Stimulated activated CD4-positive, alpha-beta T cell treated with anti-CD3 and anti-CD28 coated beads, Interleukin-1b, Interleukin-23, amount 100 ng/mL, for 24 hours (primary cell): ENCODE data around the gene DGKH.

ENCODE experiments used
- DNase-seq, 4 experiments: peaks; one replicate each; pipeline ENCODE4 v3.0.0-alpha.2; 2020; ENCODE audit warnings: low read depth in 4 of 4, low spot score in 1 of 4

The DGKH gene

DNA sequence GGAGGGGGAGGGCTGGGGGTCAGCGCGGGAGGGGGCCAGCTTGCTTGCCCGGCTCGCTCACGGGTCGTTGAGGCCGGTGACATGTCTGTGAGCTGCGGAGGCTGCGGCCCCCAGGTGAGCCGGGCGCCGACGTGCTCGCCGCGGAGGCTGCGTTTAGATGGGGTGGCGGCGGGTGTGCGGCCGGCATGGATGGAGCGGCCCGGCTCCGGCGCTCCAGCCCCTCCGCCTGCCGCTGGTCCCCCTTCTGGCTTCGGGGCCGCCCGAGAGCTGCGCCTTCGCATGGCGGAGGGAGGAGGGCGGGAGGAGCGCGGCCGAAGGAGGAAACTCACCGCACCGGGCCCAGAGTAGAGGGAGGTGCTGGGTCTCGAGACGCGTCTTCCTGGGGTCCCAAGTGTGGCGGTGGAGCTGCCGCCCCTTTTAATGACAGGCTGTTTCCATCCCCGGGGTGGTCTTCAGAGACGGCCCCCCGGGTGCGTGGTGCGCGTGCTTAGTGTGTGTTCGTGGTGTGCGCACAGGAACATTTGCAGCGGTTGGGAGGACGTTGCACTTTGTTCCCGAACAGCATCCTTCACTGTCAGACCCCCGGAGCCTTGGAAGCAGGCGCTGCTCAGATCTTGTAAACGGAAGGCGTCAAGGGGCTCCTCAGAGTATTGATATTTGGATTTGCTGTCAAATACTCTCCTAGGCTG is 223.8 kb downstream of the DGKH start, which contains the start of gene AKAP11:
Gene AKAP11 (plus strand): TSS at position 38 of the 689 bp plus-strand sequence. CDS start 14,197 bp downstream, outside the sequence.
- peak in 3 of 4 experiments; percentile 22 to 41 (median 39) for DNase-seq

DNA sequence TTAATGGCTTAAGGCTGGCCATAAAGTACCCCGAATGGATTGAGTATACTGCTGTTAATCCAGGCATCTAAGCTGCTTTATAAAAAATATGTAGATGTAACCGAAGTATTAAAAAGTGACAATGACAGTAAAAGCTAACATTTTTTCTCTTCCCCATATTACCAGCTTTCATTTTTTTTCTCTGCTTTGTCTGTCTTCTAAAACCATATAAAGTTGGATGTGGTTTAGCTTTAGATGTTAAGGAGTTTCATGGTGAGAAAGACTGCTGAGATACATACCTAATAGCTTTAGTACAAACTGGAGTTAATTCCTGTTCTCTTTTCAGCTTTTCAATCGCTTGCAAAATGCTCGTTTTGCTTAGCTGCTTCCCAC is 224.3 kb downstream of the DGKH start:
- DNase-seq = no peak

DNA sequence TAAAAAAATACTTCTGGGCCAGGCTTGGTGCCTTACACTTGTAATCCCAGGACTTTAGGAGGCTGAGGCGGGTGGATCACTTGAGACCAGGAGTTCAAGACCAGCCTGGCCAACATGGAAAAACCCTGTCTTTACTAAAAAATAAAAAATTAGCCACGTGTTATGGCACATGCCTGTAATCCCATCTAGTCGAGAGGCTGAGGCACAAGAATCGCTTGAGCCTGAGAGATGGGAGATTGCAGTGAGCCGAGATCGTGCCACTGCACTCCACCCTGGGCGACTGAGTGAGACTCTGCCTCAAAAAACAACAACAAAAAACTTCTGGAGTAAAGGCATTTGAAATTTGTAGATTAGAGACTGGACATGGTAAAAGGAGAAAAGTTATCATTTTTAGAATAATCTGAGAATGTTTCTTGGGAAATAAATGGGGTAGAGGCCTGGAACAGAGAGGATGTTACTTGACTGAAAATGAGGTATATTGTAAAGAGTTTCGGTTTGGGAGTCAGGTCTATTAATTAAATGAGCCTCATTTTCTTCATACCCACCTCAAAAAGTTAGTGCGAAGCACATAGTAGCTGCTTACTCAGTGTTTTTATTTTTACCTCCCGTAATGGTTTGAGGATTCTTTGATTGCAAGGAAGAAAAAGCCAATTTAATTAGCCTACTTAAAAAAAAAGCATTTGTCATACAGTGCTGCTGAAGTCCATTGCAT is 226.1 kb downstream of the DGKH start:
- DNase-seq = no peak

DNA sequence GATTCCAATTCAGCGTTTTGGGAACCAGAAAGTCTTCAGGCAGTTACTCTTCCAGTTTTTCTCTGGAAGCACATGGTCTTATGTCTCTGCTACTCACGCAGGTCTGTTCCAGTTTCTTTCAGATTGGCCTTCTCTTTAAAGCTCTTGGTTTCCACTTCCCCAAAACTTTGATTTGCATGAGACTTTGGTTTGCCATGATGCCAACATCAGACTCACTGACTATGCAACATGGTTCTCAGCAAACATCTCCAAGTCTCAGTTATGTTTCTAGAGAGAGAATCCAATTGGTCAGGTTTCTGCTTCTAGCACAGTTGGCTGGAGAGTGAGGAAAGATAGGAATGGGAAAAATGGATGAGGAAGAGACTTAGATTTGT is 226.6 kb downstream of the DGKH start:
- no peak for DNase-seq

DNA sequence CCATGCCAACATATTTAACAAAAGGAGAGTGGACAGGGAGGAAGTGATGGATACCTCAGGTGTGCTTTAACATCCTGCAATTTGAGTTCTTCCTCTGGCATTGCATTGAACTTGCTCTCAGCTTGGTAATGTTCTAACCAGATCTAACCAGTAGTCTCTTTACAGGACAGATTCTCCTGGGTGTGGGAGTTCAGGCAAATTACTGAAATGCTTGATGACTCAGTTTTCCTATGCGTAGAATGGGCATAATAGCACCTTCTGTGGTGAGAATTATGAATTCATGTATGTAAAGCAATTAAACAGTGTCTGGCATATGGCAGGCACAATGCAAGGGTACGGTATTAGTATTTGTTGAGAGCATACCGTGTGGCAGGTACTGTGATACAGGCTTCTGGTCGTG is 227.1 kb downstream of the DGKH start:
- no peak for DNase-seq

DNA sequence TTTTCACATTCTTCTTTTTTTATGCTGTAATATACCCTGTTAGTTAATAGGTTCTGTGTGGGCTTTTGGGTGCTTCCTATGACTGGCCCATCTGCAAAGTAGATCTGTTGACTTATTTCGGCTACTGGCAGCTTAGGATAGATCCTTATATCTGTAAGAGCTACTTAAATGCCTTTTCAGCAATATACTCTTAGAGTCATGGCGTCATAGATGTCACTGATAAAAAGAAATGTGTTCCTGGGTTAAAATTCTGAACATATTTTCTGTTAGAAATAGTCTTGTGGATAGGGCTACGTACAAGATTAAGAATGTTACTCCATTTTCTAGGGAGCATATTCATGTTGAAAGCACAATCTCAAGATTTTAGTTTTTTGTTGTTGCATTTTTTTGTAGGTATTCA is 228.2 kb downstream of the DGKH start:
- no peak for DNase-seq

DNA sequence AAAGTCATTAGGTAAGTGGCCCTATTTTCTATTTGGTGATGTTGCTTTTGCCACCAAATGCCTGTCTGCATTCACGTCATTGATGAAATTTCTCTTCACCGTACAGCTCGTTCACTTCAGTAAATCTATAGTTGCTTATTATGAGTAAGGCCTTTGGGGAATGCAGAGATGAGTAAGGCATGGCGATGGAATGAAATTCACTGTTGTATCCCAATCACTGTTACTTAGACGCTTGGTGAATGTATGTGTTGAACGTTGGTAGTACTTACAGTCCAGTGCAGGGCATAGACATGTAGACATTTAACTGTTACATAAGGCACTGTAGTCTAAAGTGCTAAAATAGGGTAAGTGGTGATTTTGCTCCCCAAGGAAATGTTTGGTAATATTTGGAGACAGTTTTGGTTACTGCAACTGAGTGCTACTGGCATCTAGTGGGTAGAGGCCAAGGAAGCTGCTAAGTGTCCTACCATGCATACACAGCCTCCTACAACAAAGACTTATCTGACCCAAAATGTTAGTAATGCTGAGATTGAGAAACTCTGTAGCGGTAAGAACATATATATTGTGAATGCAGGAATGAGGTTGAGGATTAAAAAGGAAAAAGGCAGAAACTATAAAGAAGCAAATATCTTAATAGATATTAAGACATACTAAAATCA is 229.3 kb downstream of the DGKH start:
- DNase-seq = no peak

DNA sequence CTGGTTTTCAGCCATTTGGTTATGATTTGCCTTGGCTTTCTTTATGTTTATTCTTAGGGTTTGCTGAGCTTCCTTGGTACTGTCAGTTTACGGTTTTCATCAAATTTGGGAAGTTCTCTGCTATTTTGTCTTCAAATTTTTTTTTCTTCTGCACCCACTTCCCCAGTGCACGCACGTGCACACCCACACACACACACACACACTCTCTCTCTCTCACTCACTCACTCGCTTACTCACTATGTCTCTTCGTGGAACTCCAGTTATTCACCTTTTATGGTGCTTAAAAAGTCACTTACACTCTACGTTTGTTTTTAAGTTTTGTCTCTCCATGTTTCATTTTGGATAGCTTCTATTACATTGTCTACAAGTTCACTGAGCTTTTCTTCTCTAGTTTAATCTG is 230.6 kb downstream of the DGKH start:
- no peak for DNase-seq

DNA sequence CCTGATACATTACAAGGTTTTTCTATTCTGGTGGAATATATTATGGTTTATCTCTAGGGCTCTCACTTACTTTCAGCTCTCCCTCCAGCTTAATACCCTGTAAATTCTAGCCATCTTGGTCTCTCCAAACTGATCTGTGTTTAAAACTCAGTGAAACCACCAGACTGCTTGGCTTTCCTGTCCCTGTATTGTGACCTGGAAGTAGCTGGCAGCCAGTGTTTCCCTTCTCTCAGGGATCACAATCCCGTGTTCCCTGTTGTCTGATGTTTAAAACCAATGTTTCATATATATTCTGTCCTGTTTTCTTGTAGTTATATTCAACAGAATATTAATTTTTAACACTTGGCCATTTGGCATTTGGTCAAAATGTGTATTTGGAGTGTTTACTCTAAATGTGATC is 231.5 kb downstream of the DGKH start:
- DNase-seq = no peak

DNA sequence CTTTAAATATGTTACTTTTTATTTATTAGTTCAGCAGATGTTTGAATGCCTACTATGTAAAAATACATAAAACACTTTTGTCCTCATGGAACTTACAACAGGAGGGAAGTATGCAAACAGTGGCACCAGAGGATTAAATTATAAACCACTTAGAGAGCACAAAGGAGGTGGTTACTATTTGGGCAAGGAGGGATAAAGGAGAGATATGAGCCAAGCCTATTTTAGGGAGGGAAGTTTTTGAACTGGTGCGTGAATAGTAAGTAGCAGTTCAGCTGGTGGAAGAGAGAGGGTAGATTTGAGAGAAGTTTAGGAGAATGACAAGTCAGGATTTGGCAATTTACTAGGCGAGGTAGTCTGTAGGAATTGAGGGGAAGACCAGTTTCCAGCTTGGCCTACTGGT is 232.1 kb downstream of the DGKH start:
- no peak for DNase-seq

DNA sequence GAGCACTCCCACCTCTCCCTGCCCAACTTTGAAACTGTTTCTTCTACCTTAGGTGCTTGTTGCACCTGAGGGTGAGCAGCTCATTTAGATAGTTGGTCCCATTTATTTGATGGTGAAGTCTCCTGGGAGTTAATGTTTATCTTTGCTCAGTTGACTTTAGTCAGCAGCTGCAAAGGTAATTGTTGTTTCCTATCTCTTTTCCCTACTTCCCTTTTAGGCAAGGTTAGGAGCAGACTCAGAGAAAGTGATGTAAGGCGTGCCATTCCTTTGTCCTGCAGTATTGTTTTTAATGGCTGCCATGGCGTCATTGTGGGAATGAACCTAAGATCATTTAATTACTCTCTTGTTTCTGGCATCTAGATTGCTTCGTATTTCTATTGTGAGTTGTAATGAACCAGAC is 235.1 kb downstream of the DGKH start:
- no peak for DNase-seq

DNA sequence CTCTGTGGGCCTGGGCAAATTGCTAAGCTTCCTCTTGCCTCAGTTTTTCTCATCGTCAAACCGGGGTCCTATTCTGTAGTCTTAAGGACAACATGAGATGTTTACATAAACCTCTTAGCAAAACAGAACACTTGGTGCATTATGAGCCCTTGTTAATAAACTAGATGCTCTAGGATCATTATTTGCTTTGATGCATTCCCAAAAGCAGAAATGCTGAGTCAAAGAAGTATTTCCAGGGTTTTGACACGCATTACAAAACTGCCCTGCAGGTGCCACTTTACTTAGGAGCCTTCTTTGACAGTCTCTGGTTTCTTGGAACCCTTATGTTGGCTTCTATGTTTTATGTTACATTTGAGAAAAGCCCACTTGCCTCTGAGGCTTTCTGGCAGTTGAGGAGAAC is 235.6 kb downstream of the DGKH start:
- no peak for DNase-seq
